ENCODE results near the gene MAGEB4.

MAGEB4 gene

DNA sequence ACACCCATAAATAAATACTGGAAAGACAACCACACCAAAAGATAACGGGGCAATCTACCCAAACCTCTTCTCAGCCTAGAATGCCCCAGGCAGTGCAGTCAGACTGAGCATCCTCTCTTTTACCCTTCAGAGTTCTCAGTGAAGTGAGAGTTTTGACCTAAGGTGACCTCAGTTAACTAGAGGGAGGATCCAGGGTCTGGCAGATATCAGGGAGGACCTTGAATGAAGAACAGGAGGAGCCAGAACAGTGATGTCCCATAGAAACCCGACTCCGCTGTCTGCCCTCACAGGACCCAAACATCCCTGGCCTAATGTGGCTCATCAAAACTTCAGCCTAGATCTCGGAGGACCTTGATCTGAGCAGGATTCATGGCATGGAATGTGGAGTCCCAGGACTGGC is 11.4 kb upstream of the MAGEB4 start, which contains the start of gene MAGEB3:
Gene MAGEB3 (plus strand): TSS at position 263 of the 400 bp plus-strand sequence. CDS start 5,268 bp downstream, outside the sequence.
- ATAC-seq (ENCODE audit: low read depth) (no peak), DNase-seq (ENCODE audit: low spot score) (no peak)
- Histone ChIP-seq H3K4me3 (ENCODE audit: severe bottlenecking) (no peak within 1 kb of the TSS), H3K9me3 (ENCODE audit: severe bottlenecking) (no peaks in the 10 kb centered on the region), H3K27me3 (ENCODE audit: insufficient read depth, poor library complexity, severe bottlenecking) (no peaks in the 10 kb centered on the region), H3K4me1 (ENCODE audit: insufficient read depth, poor library complexity, severe bottlenecking) (no peaks in the 10 kb centered on the region), H3K27ac (ENCODE audit: poor library complexity, severe bottlenecking) (no peak within 1 kb of the TSS), H3K36me3 (ENCODE audit: low read depth) (no peaks in the 10 kb centered on the region)
- TF ChIP-seq, protein P1, sequence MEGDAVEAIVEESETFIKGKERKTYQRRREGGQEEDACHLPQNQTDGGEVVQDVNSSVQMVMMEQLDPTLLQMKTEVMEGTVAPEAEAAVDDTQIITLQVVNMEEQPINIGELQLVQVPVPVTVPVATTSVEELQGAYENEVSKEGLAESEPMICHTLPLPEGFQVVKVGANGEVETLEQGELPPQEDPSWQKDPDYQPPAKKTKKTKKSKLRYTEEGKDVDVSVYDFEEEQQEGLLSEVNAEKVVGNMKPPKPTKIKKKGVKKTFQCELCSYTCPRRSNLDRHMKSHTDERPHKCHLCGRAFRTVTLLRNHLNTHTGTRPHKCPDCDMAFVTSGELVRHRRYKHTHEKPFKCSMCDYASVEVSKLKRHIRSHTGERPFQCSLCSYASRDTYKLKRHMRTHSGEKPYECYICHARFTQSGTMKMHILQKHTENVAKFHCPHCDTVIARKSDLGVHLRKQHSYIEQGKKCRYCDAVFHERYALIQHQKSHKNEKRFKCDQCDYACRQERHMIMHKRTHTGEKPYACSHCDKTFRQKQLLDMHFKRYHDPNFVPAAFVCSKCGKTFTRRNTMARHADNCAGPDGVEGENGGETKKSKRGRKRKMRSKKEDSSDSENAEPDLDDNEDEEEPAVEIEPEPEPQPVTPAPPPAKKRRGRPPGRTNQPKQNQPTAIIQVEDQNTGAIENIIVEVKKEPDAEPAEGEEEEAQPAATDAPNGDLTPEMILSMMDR (IDR thresholded peaks at IDR 0.05; ENCODE audit: poor library complexity, severe bottlenecking): no peak

- H3K27me3 ChIP-seq (ENCODE audit: insufficient read depth, poor library complexity, severe bottlenecking): no peaks in the 10 kb centered on the region
- DNase-seq (ENCODE audit: low spot score) (no peak), ATAC-seq (ENCODE audit: low read depth) (no peak)
Measured at GRCh38 chrX:30246769-30247489, 5.1 kb downstream of the MAGEB4 start, which contains the start of gene MAGEB1. Gene MAGEB1 (plus strand): TSS chrX:30247146. CDS start chrX:30250494, 3,348 bp downstream.

GRCh38 chrX:30248854-30249253 is 7.1 kb downstream of the MAGEB4 start:
- Histone ChIP-seq H3K36me3 (ENCODE audit: low read depth) (no peaks in the 10 kb centered on the region), H3K9me3 (ENCODE audit: severe bottlenecking) (no peaks in the 10 kb centered on the region), H3K27me3 (ENCODE audit: insufficient read depth, poor library complexity, severe bottlenecking) (no peaks in the 10 kb centered on the region), H3K27ac (ENCODE audit: poor library complexity, severe bottlenecking) (no peak overlapping the region), H3K4me3 (ENCODE audit: severe bottlenecking) (no peak overlapping the region), H3K4me1 (ENCODE audit: insufficient read depth, poor library complexity, severe bottlenecking) (no peaks in the 10 kb centered on the region)
- ATAC-seq (ENCODE audit: low read depth) (no peak), DNase-seq (ENCODE audit: low spot score) (no peak)
- TF ChIP-seq, protein P1 (IDR thresholded peaks at IDR 0.05; ENCODE audit: poor library complexity, severe bottlenecking): no peak

More at GRCh38 chrX:30246769-30247489, 5.1 kb downstream of the MAGEB4 start, which contains the start of gene MAGEB1:
- no peaks in the 10 kb centered on the region for H3K4me1 ChIP-seq (ENCODE audit: insufficient read depth, poor library complexity, severe bottlenecking)
- H3K9me3 ChIP-seq (ENCODE audit: severe bottlenecking): no peaks in the 10 kb centered on the region
- no peaks in the 10 kb centered on the region for H3K36me3 ChIP-seq (ENCODE audit: low read depth)
- TF ChIP-seq, protein P1 (IDR thresholded peaks at IDR 0.05; ENCODE audit: poor library complexity, severe bottlenecking): no peak
- H3K4me3 ChIP-seq (ENCODE audit: severe bottlenecking): no peak within 1 kb of the TSS
- no peak within 1 kb of the TSS for H3K27ac ChIP-seq (ENCODE audit: poor library complexity, severe bottlenecking)

DNA sequence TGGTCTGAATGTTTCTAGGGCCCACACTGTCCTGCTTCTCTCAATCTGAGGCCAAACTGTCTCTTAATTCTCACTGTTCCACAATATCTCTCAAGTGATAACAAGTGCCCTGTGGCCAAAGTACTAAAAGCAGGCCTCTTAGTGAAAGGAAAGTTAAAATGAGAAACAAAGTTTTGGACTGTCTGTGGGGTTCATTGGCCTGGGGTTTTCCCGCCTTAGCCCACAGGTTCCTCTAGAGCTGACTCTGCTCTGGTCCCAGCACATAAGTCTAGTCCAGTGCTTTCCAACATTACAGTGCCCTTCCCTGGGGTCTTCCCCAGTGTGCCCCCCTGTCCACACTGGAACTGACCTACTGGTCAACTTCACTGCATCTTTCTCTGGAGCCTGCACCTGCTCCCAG is 11.5 kb downstream of the MAGEB4 start:
- Histone ChIP-seq H3K9me3 (ENCODE audit: severe bottlenecking) (no peaks in the 10 kb centered on the region), H3K4me3 (ENCODE audit: severe bottlenecking) (no peak overlapping the region), H3K27me3 (ENCODE audit: insufficient read depth, poor library complexity, severe bottlenecking) (no peaks in the 10 kb centered on the region), H3K4me1 (ENCODE audit: insufficient read depth, poor library complexity, severe bottlenecking) (no peaks in the 10 kb centered on the region), H3K36me3 (ENCODE audit: low read depth) (no peaks in the 10 kb centered on the region), H3K27ac (ENCODE audit: poor library complexity, severe bottlenecking) (no peak overlapping the region)
- ATAC-seq (ENCODE audit: low read depth): no peak
- DNase-seq (ENCODE audit: low spot score): no peak
- TF ChIP-seq, protein P1 (IDR thresholded peaks at IDR 0.05; ENCODE audit: poor library complexity, severe bottlenecking): no peak

DNA sequence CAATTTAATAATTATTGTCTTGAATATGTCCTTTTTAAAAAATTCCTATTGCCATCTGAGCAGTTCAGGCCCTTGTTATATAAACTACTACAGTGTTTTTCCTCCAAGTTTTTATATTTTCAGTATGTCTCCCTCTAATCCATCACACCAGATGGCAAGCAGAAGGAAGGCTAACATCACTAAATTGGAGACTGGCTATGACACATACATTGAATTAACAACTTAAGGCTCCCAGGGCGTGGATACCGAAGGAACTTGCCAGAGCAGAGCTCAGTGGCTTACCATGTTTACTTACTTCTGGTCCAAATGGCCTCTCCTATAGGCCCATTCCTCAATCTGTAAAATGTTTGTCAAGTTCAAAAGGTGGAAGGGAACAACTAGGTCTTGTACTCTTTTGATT is 18.1 kb downstream of the MAGEB4 start:
- ATAC-seq (ENCODE audit: low read depth) (no peak), DNase-seq (ENCODE audit: low spot score) (no peak)
- Histone ChIP-seq H3K4me1 (ENCODE audit: insufficient read depth, poor library complexity, severe bottlenecking) (no peaks in the 10 kb centered on the region), H3K9me3 (ENCODE audit: severe bottlenecking) (no peaks in the 10 kb centered on the region), H3K27me3 (ENCODE audit: insufficient read depth, poor library complexity, severe bottlenecking) (no peaks in the 10 kb centered on the region), H3K36me3 (ENCODE audit: low read depth) (no peaks in the 10 kb centered on the region), H3K27ac (ENCODE audit: poor library complexity, severe bottlenecking) (no peak overlapping the region), H3K4me3 (ENCODE audit: severe bottlenecking) (no peak overlapping the region)
- TF ChIP-seq, protein P1 (IDR thresholded peaks at IDR 0.05; ENCODE audit: poor library complexity, severe bottlenecking): no peak

Data from RWPE2 (cell line).